Activated CD4-positive, alpha-beta T cell treated with anti-CD3 and anti-CD28 coated beads, Interleukin-2, amount 10 ng/mL, durations not matched to agents 24 days and 14 days (primary cell): Measurements from ENCODE around the gene IMPG2. TPM values are rescaled to one million over a fixed set of nuclear protein-coding genes. Genes with fewer than 3 reads are reported as not detected.

ENCODE experiments used
- DNase-seq: peaks from one replicate; pipeline ENCODE4 v3.0.0; 2022
- H3K27ac Mint-ChIP-seq: one replicate; pipeline ENCODE4 v1.8.0; 2022; ENCODE audit warnings: mild to moderate bottlenecking, mixed read lengths
- H3K27me3 Mint-ChIP-seq: one replicate; pipeline ENCODE4 v1.8.0; 2022; ENCODE audit warnings: mixed read lengths
- H3K36me3 Mint-ChIP-seq: one replicate; pipeline ENCODE4 v1.8.0; 2022; ENCODE audit warnings: low read depth, mild to moderate bottlenecking, mixed read lengths
- H3K4me1 Mint-ChIP-seq: one replicate; pipeline ENCODE4 v1.8.0; 2021; ENCODE audit warnings: mixed read lengths
- H3K4me3 Mint-ChIP-seq: one replicate; pipeline ENCODE4 v1.8.0; 2022; ENCODE audit warnings: mild to moderate bottlenecking, moderate library complexity, mixed read lengths
- H3K9me3 Mint-ChIP-seq: one replicate; pipeline ENCODE4 v1.8.0; 2021; ENCODE audit warnings: mixed read lengths
- intact Hi-C: fragments of 100-400 bp; cut with micrococcal nuclease; formaldehyde crosslinking; loops from one replicate; pipeline ENCODE4 v1.15.1; 2023
- total RNA-seq: library from RNA; stranded (reverse); gene quantifications from 2 replicates; pipeline ENCODE4 v1.2.3, GENCODE V29; 2022

The IMPG2 gene
- total RNA-seq, 1 donor from 2014 or later: 0.02 TPM

- Mint-ChIP-seq H3K27ac (no peak overlapping the region), H3K4me1 (no peaks in the 10 kb centered on the region), H3K4me3 (no peak overlapping the region), H3K27me3 (peaks cover 16% of the 10 kb centered on the region), H3K9me3 (no peaks in the 10 kb centered on the region), H3K36me3 (no peaks in the 10 kb centered on the region)
- intact Hi-C loops: no loop called here
- no peak for DNase-seq
These were observed 117.0 kb downstream of the IMPG2 start for GRCh38 chr3:101203411-101203810.

- no peak overlapping the region for H3K4me3 Mint-ChIP-seq
- intact Hi-C loops: no loop called here
- peaks cover 14% of the 10 kb centered on the region for H3K27me3 Mint-ChIP-seq
- H3K4me1 Mint-ChIP-seq: no peaks in the 10 kb centered on the region
- H3K27ac Mint-ChIP-seq: no peak overlapping the region
- H3K36me3 Mint-ChIP-seq: no peaks in the 10 kb centered on the region
- DNase-seq: no peak
- no peaks in the 10 kb centered on the region for H3K9me3 Mint-ChIP-seq
These were observed 117.7 kb downstream of the IMPG2 start for GRCh38 chr3:101202640-101203039.

- no peaks in the 10 kb centered on the region for H3K4me1 Mint-ChIP-seq
- no peaks in the 10 kb centered on the region for H3K9me3 Mint-ChIP-seq
- no peak overlapping the region for H3K27ac Mint-ChIP-seq
- H3K4me3 Mint-ChIP-seq: no peak overlapping the region
- H3K36me3 Mint-ChIP-seq: no peaks in the 10 kb centered on the region
- DNase-seq: no peak
- peaks cover 12% of the 10 kb centered on the region for H3K27me3 Mint-ChIP-seq
- intact Hi-C loops: no loop called here
These were observed 119.9 kb downstream of the IMPG2 start for GRCh38 chr3:101200461-101200860.

GRCh38 chr3:101195951-101196713 is 124.2 kb downstream of the IMPG2 start:
- DNase-seq: no peak
- Mint-ChIP-seq H3K9me3 (no peaks in the 10 kb centered on the region), H3K27me3 (peaks cover 2% of the 10 kb centered on the region), H3K36me3 (no peaks in the 10 kb centered on the region), H3K4me3 (no peak overlapping the region), H3K27ac (no peak overlapping the region), H3K4me1 (no peaks in the 10 kb centered on the region)
- intact Hi-C loops: no loop called here

GRCh38 chr3:101194392-101194791 is 126.0 kb downstream of the IMPG2 start:
- H3K36me3 Mint-ChIP-seq: no peaks in the 10 kb centered on the region
- no peak overlapping the region for H3K4me3 Mint-ChIP-seq
- intact Hi-C loops: no loop called here
- no peaks in the 10 kb centered on the region for H3K4me1 Mint-ChIP-seq
- H3K27me3 Mint-ChIP-seq: no peaks in the 10 kb centered on the region
- no peak overlapping the region for H3K27ac Mint-ChIP-seq
- DNase-seq: no peak
- H3K9me3 Mint-ChIP-seq: peaks cover 6% of the 10 kb centered on the region

GRCh38 chr3:101193957-101194356 is 126.4 kb downstream of the IMPG2 start:
- Mint-ChIP-seq H3K9me3 (peaks cover 6% of the 10 kb centered on the region), H3K27ac (no peak overlapping the region), H3K4me1 (no peaks in the 10 kb centered on the region), H3K27me3 (peaks cover 2% of the 10 kb centered on the region), H3K36me3 (no peaks in the 10 kb centered on the region), H3K4me3 (no peak overlapping the region)
- intact Hi-C loops: no loop called here
- no peak for DNase-seq

GRCh38 chr3:101189796-101190195 is 130.6 kb downstream of the IMPG2 start:
- Mint-ChIP-seq H3K36me3 (no peaks in the 10 kb centered on the region), H3K9me3 (peaks cover 6% of the 10 kb centered on the region), H3K4me3 (no peak overlapping the region), H3K4me1 (no peaks in the 10 kb centered on the region), H3K27me3 (peaks cover 4% of the 10 kb centered on the region), H3K27ac (no peak overlapping the region)
- intact Hi-C loops: no loop called here
- no peak for DNase-seq

- H3K36me3 Mint-ChIP-seq: no peaks in the 10 kb centered on the region
- H3K4me3 Mint-ChIP-seq: no peak overlapping the region
- intact Hi-C loops: no loop called here
- DNase-seq: no peak
- no peak overlapping the region for H3K27ac Mint-ChIP-seq
- H3K4me1 Mint-ChIP-seq: no peaks in the 10 kb centered on the region
- peaks cover 4% of the 10 kb centered on the region for H3K27me3 Mint-ChIP-seq
- H3K9me3 Mint-ChIP-seq: peaks cover 6% of the 10 kb centered on the region
These were observed 131.2 kb downstream of the IMPG2 start for GRCh38 chr3:101189176-101189575.

DNA sequence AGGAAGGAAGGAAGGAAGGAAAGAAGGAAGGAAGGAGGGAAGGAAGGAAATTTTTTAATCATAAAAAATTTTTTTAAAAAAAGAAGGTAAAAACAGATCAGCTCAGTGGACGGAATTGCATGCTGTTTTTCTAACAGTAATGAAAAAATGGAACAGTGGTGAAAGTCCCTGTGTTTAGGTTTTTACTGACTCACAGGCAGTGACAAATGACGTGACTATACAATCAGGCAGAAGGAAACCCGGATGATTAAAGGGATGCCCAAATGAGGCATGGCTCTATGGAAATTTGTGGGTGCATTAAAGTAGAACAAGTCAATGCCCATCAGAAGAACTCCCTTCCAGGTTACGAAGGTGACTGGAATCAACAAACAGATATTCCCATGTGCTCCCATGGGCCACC is 135.0 kb downstream of the IMPG2 start:
- Mint-ChIP-seq H3K27me3 (peaks cover 4% of the 10 kb centered on the region), H3K4me3 (no peak overlapping the region), H3K4me1 (no peaks in the 10 kb centered on the region), H3K9me3 (peaks cover under 1% of the 10 kb centered on the region), H3K36me3 (no peaks in the 10 kb centered on the region), H3K27ac (no peak overlapping the region)
- no peak for DNase-seq
- intact Hi-C loops: no loop called here

DNA sequence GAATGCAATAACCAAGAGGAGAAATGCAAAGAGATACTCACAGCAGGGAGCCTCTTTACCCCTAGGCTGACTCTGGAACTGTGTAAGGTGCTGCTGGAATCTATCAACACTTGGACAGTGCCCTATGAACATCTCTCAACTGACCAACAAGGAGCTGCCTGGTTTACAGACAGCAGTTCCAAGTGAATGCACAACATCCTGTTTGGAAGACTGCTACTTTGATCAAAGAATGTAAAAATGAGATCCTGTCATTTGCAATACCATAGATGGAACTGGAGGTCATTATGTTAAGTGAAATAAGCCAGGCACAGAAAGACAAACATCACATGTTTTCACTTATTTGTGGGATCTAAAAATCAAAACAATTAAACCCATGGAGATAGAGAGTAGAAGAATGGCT is 136.3 kb downstream of the IMPG2 start:
- no peaks in the 10 kb centered on the region for H3K4me1 Mint-ChIP-seq
- DNase-seq: no peak
- H3K27ac Mint-ChIP-seq: no peak overlapping the region

GRCh38 chr3:101183151-101183550 is 137.2 kb downstream of the IMPG2 start:
- H3K4me1 Mint-ChIP-seq: no peaks in the 10 kb centered on the region

More for the DNA sequence above, 136.3 kb downstream of the IMPG2 start:
- H3K27me3 Mint-ChIP-seq: peaks cover 4% of the 10 kb centered on the region
- H3K9me3 Mint-ChIP-seq: no peaks in the 10 kb centered on the region
- no peaks in the 10 kb centered on the region for H3K36me3 Mint-ChIP-seq
- H3K4me3 Mint-ChIP-seq: no peak overlapping the region
- intact Hi-C loops: no loop called here

DNA sequence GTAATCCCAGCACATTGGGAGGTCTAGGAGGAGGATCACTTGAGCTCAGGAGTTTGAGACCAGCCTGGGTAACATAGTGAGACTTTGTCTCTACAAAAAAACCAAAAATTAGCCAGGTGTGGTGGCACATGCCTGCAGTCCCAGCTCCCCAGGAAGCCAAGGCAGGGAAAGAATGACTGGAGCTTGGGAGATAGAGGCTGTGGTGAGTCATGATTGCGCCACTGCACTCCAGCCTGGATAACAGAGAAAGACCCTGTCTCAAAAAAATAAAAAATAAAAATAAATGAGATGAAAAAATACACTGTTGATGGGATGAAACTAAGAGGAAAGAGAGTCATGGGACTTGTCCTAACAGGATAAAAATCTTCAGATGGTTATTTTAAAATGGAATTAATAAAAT is 137.6 kb downstream of the IMPG2 start:
- no peak overlapping the region for H3K4me3 Mint-ChIP-seq
- H3K9me3 Mint-ChIP-seq: no peaks in the 10 kb centered on the region
- H3K4me1 Mint-ChIP-seq: no peaks in the 10 kb centered on the region
- intact Hi-C loops: no loop called here
- H3K36me3 Mint-ChIP-seq: no peaks in the 10 kb centered on the region
- H3K27ac Mint-ChIP-seq: no peak overlapping the region
- DNase-seq: no peak
- H3K27me3 Mint-ChIP-seq: no peaks in the 10 kb centered on the region

More at GRCh38 chr3:101183151-101183550, 137.2 kb downstream of the IMPG2 start:
- Mint-ChIP-seq H3K27me3 (no peaks in the 10 kb centered on the region), H3K27ac (no peak overlapping the region), H3K9me3 (no peaks in the 10 kb centered on the region), H3K4me3 (no peak overlapping the region), H3K36me3 (no peaks in the 10 kb centered on the region)
- intact Hi-C loops: no loop called here
- DNase-seq: no peak

- Mint-ChIP-seq H3K36me3 (no peaks in the 10 kb centered on the region), H3K4me3 (no peak overlapping the region), H3K27ac (no peak overlapping the region), H3K4me1 (no peaks in the 10 kb centered on the region), H3K9me3 (no peaks in the 10 kb centered on the region), H3K27me3 (no peaks in the 10 kb centered on the region)
- intact Hi-C loops: no loop called here
- DNase-seq: no peak
These were observed 138.6 kb downstream of the IMPG2 start for GRCh38 chr3:101181801-101182200.

GRCh38 chr3:101179637-101180036 is 140.7 kb downstream of the IMPG2 start:
- H3K36me3 Mint-ChIP-seq: no peaks in the 10 kb centered on the region
- no peak for DNase-seq
- peaks cover 3% of the 10 kb centered on the region for H3K9me3 Mint-ChIP-seq
- no peaks in the 10 kb centered on the region for H3K4me1 Mint-ChIP-seq
- H3K4me3 Mint-ChIP-seq: no peak overlapping the region
- intact Hi-C loops: no loop called here
- H3K27ac Mint-ChIP-seq: no peak overlapping the region
- H3K27me3 Mint-ChIP-seq: no peaks in the 10 kb centered on the region

DNA sequence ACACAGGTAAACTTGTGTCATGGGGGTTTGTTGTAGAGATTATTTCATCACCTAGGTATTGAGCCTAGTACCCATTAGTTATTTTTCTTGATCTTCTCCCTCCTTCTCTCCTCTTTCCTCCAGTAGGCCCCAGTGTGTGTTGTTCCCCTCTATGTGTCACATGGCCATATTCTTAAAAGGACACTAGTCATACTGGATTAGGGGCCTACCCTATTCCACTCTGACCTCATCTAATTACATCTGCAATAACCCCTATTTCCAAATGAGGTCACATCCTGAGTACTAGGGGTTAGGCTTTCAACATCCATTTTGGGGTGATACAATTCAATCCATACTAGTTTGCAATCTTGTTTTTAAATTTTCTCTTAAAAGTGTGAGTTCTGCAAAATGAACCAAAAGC is 142.8 kb downstream of the IMPG2 start:
- Mint-ChIP-seq H3K4me3 (no peak overlapping the region), H3K9me3 (peaks cover 8% of the 10 kb centered on the region), H3K4me1 (no peaks in the 10 kb centered on the region), H3K27me3 (no peaks in the 10 kb centered on the region), H3K27ac (no peak overlapping the region), H3K36me3 (no peaks in the 10 kb centered on the region)
- intact Hi-C loops: no loop called here
- DNase-seq: no peak
